MM.1S (cell line): ENCODE data around the gene UNK.
"Not testable (repeated sequence)": the region's sequence is repeated elsewhere in the genome, so short reads cannot be mapped to it uniquely, and the experiment has no call there.

ENCODE experiments used
- CTCF ChIP-seq: fragments of 300-600 bp; sonication (generic); IDR thresholded peaks from 2 replicates; pipeline ENCODE4 v1.5.1; 2016; ENCODE audit warnings: antibody characterized with exemption, low read length, mixed read lengths
- EZH2 ChIP-seq: fragments of 300-600 bp; sonication (generic); optimal IDR thresholded peaks from 2 replicates; pipeline ENCODE3; 2017; ENCODE audit warnings: low read depth, mild to moderate bottlenecking, antibody characterized with exemption, low read length, mixed read lengths

GRCh38 chr17:75851693-75851991, 67.0 kb downstream of the UNK start:
- not testable (repeated sequence) for TF ChIP-seq CTCF, EZH2
